Measurements from ENCODE around the gene HSPA6. TPM values are rescaled to one million over a fixed set of nuclear protein-coding genes. Genes with fewer than 3 reads are reported as not detected.
A peak's percentile ranks its signal among the peaks of the same experiment; 100 is the strongest.

Gene HSPA6
- total and polyA plus RNA-seq, 2 experiments from 2014 or later, result not detected

DNA sequence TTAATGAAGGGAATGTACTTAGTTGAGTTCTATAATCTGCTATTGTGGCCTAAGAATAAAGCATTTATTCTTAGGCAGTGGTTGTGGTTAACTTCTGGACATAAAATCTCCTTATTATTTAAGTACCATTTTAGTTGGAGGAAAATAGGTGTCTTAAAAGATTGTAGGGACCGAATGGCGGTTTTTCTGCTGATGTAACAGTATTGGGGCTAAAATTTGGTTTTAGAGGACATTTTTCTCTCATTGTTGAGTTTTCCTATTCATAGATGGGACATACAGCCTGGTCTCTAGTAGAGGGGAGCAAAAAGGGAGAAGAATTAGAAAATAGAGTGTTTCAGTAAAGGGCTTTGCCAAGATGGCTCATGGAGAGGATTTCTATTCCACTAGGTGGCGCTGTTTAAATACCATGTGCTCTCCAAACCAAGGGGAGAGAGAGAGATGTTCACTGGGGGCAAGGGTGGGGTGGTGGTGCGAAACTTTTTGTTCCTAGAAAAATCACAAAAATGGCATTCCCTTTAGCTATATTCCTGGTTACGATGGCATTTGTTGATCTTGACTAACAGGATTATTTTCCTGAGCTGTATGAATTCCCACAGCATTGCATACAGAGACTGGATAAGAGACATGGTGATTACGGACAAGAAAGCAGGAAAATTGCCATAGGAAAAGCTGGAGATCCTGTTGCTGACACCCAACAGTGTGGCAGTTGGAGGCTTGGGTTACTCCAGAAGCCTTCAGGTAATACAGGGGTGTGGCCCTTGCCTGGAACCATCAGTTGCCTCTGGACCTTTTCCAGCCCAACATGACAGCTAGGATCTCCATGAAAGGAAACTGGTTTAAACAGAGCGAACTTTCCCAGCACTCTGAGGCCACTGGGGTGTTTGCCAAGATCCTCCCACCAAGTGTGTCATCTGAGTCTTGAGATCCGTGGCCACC is 37.3 kb upstream of the HSPA6 start:
- Histone ChIP-seq H3K27me3 (ENCODE audit: insufficient read depth) (no peaks in the 10 kb centered on the region), H3K4me3 (no peak overlapping the region), H4K20me1 (replicated peaks; ENCODE audit: insufficient read depth) (no peaks in the 10 kb centered on the region), H3K79me2 (replicated peaks; ENCODE audit: insufficient read depth) (no peaks in the 10 kb centered on the region), H3K4me2 (no peak overlapping the region), H3K27ac (ENCODE audit: low read depth) (no peak overlapping the region), H3F3A (replicated peaks; ENCODE audit: low read depth) (no peaks in the 10 kb centered on the region), H3K4me1 (ENCODE audit: insufficient read depth) (0 out of 2 replicates have a peak, but pooled peaks cover 6% of the 10 kb centered on the region), H2AFZ (peak overlapping the region; percentile 61; the same call in 1 of the 2 replicates), H3K9me2 (ENCODE audit: insufficient read depth) (no peaks in the 10 kb centered on the region), H3K36me3 (ENCODE audit: insufficient read depth) (no peaks in the 10 kb centered on the region)
- no peaks in the 10 kb centered on the region for H3K36me3 Mint-ChIP-seq (ENCODE audit: low read depth)
- ATAC-seq (peak; percentile 94), DNase-seq (ENCODE audit: low spot score) (peak; percentile 92)
- H3K9me3 Mint-ChIP-seq, result no peaks in the 10 kb centered on the region
- H3K27me3 Mint-ChIP-seq (ENCODE audit: insufficient read depth, low read depth, poor library complexity), result peaks cover 3% of the 10 kb centered on the region
- H3K4me1 Mint-ChIP-seq, result peaks cover 3% of the 10 kb centered on the region; the same call in 2 of the 3 replicates
- H3K4me3 Mint-ChIP-seq, result no peak overlapping the region
- no peak overlapping the region for H3K27ac Mint-ChIP-seq
- TF ChIP-seq, protein P1, sequence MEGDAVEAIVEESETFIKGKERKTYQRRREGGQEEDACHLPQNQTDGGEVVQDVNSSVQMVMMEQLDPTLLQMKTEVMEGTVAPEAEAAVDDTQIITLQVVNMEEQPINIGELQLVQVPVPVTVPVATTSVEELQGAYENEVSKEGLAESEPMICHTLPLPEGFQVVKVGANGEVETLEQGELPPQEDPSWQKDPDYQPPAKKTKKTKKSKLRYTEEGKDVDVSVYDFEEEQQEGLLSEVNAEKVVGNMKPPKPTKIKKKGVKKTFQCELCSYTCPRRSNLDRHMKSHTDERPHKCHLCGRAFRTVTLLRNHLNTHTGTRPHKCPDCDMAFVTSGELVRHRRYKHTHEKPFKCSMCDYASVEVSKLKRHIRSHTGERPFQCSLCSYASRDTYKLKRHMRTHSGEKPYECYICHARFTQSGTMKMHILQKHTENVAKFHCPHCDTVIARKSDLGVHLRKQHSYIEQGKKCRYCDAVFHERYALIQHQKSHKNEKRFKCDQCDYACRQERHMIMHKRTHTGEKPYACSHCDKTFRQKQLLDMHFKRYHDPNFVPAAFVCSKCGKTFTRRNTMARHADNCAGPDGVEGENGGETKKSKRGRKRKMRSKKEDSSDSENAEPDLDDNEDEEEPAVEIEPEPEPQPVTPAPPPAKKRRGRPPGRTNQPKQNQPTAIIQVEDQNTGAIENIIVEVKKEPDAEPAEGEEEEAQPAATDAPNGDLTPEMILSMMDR (conservative IDR thresholded peaks at IDR 0.05; ENCODE audit: low read depth in 2 of 2), result peak; percentile 85 to 92
- no peak for TF ChIP-seq EZH2phosphoT487 (IDR thresholded peaks at IDR 0.05; ENCODE audit: unreplicated experiment)
- no peak for TF ChIP-seq POLR2AphosphoS5 (IDR thresholded peaks at IDR 0.05; ENCODE audit: low read depth)

DNA sequence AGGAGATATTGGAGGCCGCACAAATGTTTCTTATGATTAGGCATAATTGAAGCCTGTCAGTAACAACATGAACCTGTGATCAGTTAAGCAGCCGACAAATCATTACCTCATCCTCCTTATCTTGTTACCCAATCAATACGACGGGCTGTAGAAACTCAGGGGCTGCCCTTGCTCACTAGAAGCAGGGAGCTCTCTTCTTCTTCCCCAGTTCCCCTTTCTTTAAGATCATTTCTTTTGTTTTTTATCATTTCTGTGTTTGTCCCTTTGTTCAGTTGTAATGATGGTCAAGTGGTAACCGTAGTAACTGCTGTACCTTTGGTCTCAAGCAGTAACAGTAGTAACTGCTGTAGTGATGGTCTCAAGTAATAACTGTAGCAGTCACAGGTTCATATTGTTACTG is 32.9 kb upstream of the HSPA6 start:
- Mint-ChIP-seq H3K4me3 (no peak overlapping the region), H3K27me3 (ENCODE audit: insufficient read depth, low read depth, poor library complexity) (peaks cover 3% of the 10 kb centered on the region)

More for the DNA sequence above, 32.9 kb upstream of the HSPA6 start:
- Histone ChIP-seq H3K36me3 (ENCODE audit: insufficient read depth) (no peaks in the 10 kb centered on the region), H3K27me3 (ENCODE audit: insufficient read depth) (no peaks in the 10 kb centered on the region), H3K4me1 (ENCODE audit: insufficient read depth) (0 out of 2 replicates have a peak, but pooled peaks cover 6% of the 10 kb centered on the region), H3K4me2 (no peak overlapping the region), H3K79me2 (replicated peaks; ENCODE audit: insufficient read depth) (no peaks in the 10 kb centered on the region), H3K27ac (ENCODE audit: low read depth) (no peak overlapping the region), H2AFZ (no peak overlapping the region), H3F3A (replicated peaks; ENCODE audit: low read depth) (no peaks in the 10 kb centered on the region), H4K20me1 (replicated peaks; ENCODE audit: insufficient read depth) (no peaks in the 10 kb centered on the region), H3K4me3 (no peak overlapping the region), H3K9me2 (ENCODE audit: insufficient read depth) (no peaks in the 10 kb centered on the region)
- Mint-ChIP-seq H3K36me3 (ENCODE audit: low read depth) (no peaks in the 10 kb centered on the region), H3K9me3 (no peaks in the 10 kb centered on the region), H3K4me1 (peaks cover 3% of the 10 kb centered on the region; the same call in 2 of the 3 replicates), H3K27ac (no peak overlapping the region)
- ATAC-seq (no peak), DNase-seq (ENCODE audit: low spot score) (no peak)
- TF ChIP-seq, protein P2, sequence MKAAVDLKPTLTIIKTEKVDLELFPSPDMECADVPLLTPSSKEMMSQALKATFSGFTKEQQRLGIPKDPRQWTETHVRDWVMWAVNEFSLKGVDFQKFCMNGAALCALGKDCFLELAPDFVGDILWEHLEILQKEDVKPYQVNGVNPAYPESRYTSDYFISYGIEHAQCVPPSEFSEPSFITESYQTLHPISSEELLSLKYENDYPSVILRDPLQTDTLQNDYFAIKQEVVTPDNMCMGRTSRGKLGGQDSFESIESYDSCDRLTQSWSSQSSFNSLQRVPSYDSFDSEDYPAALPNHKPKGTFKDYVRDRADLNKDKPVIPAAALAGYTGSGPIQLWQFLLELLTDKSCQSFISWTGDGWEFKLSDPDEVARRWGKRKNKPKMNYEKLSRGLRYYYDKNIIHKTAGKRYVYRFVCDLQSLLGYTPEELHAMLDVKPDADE (IDR thresholded peaks at IDR 0.05), result no peak
- TF ChIP-seq EZH2phosphoT487 (IDR thresholded peaks at IDR 0.05; ENCODE audit: unreplicated experiment) (no peak), ZNF331 (CRISPR knock-in tag; IDR thresholded peaks at IDR 0.05; ENCODE audit: low read depth) (no peak), CREB1 (CRISPR knock-in tag; IDR thresholded peaks at IDR 0.05; ENCODE audit: low read depth) (no peak), POLR2AphosphoS5 (IDR thresholded peaks at IDR 0.05; ENCODE audit: low read depth) (no peak), ZNF114 (CRISPR knock-in tag; IDR thresholded peaks at IDR 0.05) (no peak)

Measured in GM23338 (cell line).